ENCODE measurements around the gene PCSK4.

GRCh38 chr19:1455002-1455335 lies 35.2 kb downstream of the PCSK4 start:
- TF ChIP-seq CTCF (IDR thresholded peaks at IDR 0.05; ENCODE audit: low read depth, low read length, poor library complexity, severe bottlenecking): peak; percentile 14
- TF ChIP-seq EZH2phosphoT487 (IDR thresholded peaks at IDR 0.05; ENCODE audit: borderline replicate concordance, low read length): no peak

Data from DOHH2 (cell line).